Hepatocyte (in vitro differentiated cells): ENCODE measurements around the gene SLC25A4. TPM values are rescaled to one million over a fixed set of nuclear protein-coding genes. Genes with fewer than 3 reads are reported as not detected.

ENCODE experiments used
- DNase-seq: peaks from one replicate; pipeline ENCODE4 v3.0.0-alpha.2; 2016; ENCODE audit warnings: low spot score
- H2AFZ ChIP-seq: fragments of 200-600 bp; sonication (generic); 2 replicates; pipeline ENCODE4 v1.6.0; 2016; ENCODE audit warnings: antibody characterized with exemption, mild to moderate bottlenecking
- H3K27ac ChIP-seq: fragments of 200-600 bp; sonication (generic); 2 replicates; pipeline ENCODE4 v1.5.1; 2016; ENCODE audit warnings: mild to moderate bottlenecking
- H3K27me3 ChIP-seq: fragments of 200-600 bp; sonication (generic); 2 replicates; pipeline ENCODE4 v1.6.1; 2016
- H3K36me3 ChIP-seq: fragments of 200-600 bp; sonication (generic); replicated peaks from 2 replicates; pipeline ENCODE4 v1.5.1; 2016; ENCODE audit warnings: low read depth; ENCODE audit not compliant: insufficient read depth
- H3K4me1 ChIP-seq: fragments of 200-600 bp; sonication (generic); 2 replicates; pipeline ENCODE4 v1.5.1; 2016; ENCODE audit warnings: mild to moderate bottlenecking, moderate library complexity; ENCODE audit not compliant: insufficient read depth
- H3K4me2 ChIP-seq: fragments of 200-600 bp; sonication (generic); 2 replicates; pipeline ENCODE4 v1.6.0; 2016
- H3K4me3 ChIP-seq: fragments of 200-600 bp; sonication (generic); 2 replicates; pipeline ENCODE4 v1.5.1; 2016; ENCODE audit warnings: mild to moderate bottlenecking
- H3K79me2 ChIP-seq: fragments of 200-600 bp; sonication (generic); 2 replicates; pipeline ENCODE4 v1.6.0; 2017; ENCODE audit warnings: mild to moderate bottlenecking
- H3K9me2 ChIP-seq: fragments of 200-600 bp; sonication (generic); replicated peaks from 2 replicates; pipeline ENCODE4 v1.6.0; 2017; ENCODE audit warnings: mild to moderate bottlenecking; ENCODE audit not compliant: insufficient read depth
- H3K9me3 ChIP-seq: fragments of 200-600 bp; sonication (generic); 2 replicates; pipeline ENCODE4 v1.5.1; 2016; ENCODE audit warnings: low read depth, mild to moderate bottlenecking
- H4K20me1 ChIP-seq: fragments of 200-600 bp; sonication (generic); 2 replicates; pipeline ENCODE4 v1.6.0; 2016; ENCODE audit warnings: mild to moderate bottlenecking; ENCODE audit not compliant: insufficient read depth, poor library complexity, severe bottlenecking
- CTCF ChIP-seq: fragments of 200-600 bp; sonication (generic); IDR thresholded peaks from 2 replicates; pipeline ENCODE4 v1.5.1; 2016; ENCODE audit warnings: antibody characterized with exemption, mild to moderate bottlenecking; ENCODE audit not compliant: poor library complexity
- EZH2 ChIP-seq: fragments of 200-600 bp; sonication (generic); IDR thresholded peaks from 2 replicates; pipeline ENCODE4 v1.6.1; 2016; ENCODE audit warnings: antibody characterized with exemption, mild to moderate bottlenecking, borderline replicate concordance
- EZH2phosphoT487 ChIP-seq: fragments of 200-600 bp; sonication (generic); IDR thresholded peaks from one replicate; pipeline ENCODE4 v1.6.1; 2018; ENCODE audit warnings: antibody characterized with exemption, mild to moderate bottlenecking, low read depth, moderate library complexity; ENCODE audit not compliant: unreplicated experiment, severe bottlenecking
- WGBS: methylation state at CpG from one replicate; pipeline ENCODE4 v1.1.6; 2016; ENCODE audit warnings: low lambda C conversion rate; ENCODE audit errors: missing lambda C conversion rate; 5-methylcytosine and 5-hydroxymethylcytosine counted together
- polyA plus RNA-seq: library from polyadenylated mRNA; unstranded; fragments of >200 nt; fragmentation: Nextera tagmentation; extraction: Ambion mirVana; gene quantifications from 2 replicates; pipeline ENCODE4 v1.2.1, GENCODE V29; 2016
- total RNA-seq: library from RNA; depleted of rRNA; stranded (reverse); fragments of >200 nt; gene quantifications from 2 replicates; pipeline ENCODE4 v1.2.3, GENCODE V29; 2014

The SLC25A4 gene
- total and polyA plus RNA-seq, 2 experiments from 2014 or later, result 26.6 to 92.7 TPM

- no peaks in the 10 kb centered on the region for H3K9me3 ChIP-seq
- H3K4me3 ChIP-seq, result no peak overlapping the region
- H3K4me1 ChIP-seq, result no peaks in the 10 kb centered on the region
- H3K36me3 ChIP-seq, result no peaks in the 10 kb centered on the region
- peaks cover 7% of the 10 kb centered on the region for H3K79me2 ChIP-seq
- no peak overlapping the region for H3K27ac ChIP-seq
- no peak for DNase-seq
- H3K9me2 ChIP-seq, result no peaks in the 10 kb centered on the region
- no peaks in the 10 kb centered on the region for H4K20me1 ChIP-seq
- no peak for TF ChIP-seq EZH2
- 90% methylated on average over 13 of the region's 13 CpGs for WGBS
- no peak overlapping the region for H2AFZ ChIP-seq
- no peaks in the 10 kb centered on the region for H3K27me3 ChIP-seq
- no peak overlapping the region for H3K4me2 ChIP-seq
Observed at GRCh38 chr4:185145572-185145971, 2.5 kb downstream of the SLC25A4 start.

- no peak overlapping the region for H3K4me3 ChIP-seq
- no peak for TF ChIP-seq EZH2phosphoT487
- TF ChIP-seq EZH2, result no peak
- no peak for TF ChIP-seq CTCF
- no peaks in the 10 kb centered on the region for H3K9me2 ChIP-seq
- no peaks in the 10 kb centered on the region for H3K4me1 ChIP-seq
- no peak for DNase-seq
- no peak overlapping the region for H3K27ac ChIP-seq
- no peak overlapping the region for H3K4me2 ChIP-seq
- H2AFZ ChIP-seq, result no peak overlapping the region
- no peaks in the 10 kb centered on the region for H4K20me1 ChIP-seq
- H3K27me3 ChIP-seq, result no peaks in the 10 kb centered on the region
- H3K36me3 ChIP-seq, result no peaks in the 10 kb centered on the region
- no peaks in the 10 kb centered on the region for H3K9me3 ChIP-seq
- peaks cover 7% of the 10 kb centered on the region for H3K79me2 ChIP-seq
- 63% methylated on average over 12 of the region's 12 CpGs for WGBS
Observed at GRCh38 chr4:185149392-185149791, 6.3 kb downstream of the SLC25A4 start.

GRCh38 chr4:185151296-185151695 lies 8.2 kb downstream of the SLC25A4 start:
- no peaks in the 10 kb centered on the region for H3K36me3 ChIP-seq
- H2AFZ ChIP-seq, result no peak overlapping the region
- no peak overlapping the region for H3K4me3 ChIP-seq
- no peaks in the 10 kb centered on the region for H3K9me3 ChIP-seq
- H4K20me1 ChIP-seq, result no peaks in the 10 kb centered on the region
- H3K4me1 ChIP-seq, result no peaks in the 10 kb centered on the region
- no peaks in the 10 kb centered on the region for H3K27me3 ChIP-seq
- 96% methylated on average over 1 of the region's 1 CpG for WGBS
- no peak overlapping the region for H3K27ac ChIP-seq
- H3K79me2 ChIP-seq, result no peaks in the 10 kb centered on the region
- no peak overlapping the region for H3K4me2 ChIP-seq
- H3K9me2 ChIP-seq, result no peaks in the 10 kb centered on the region
- DNase-seq, result no peak
- TF ChIP-seq EZH2phosphoT487, result no peak
- no peak for TF ChIP-seq EZH2
- TF ChIP-seq CTCF, result no peak

GRCh38 chr4:185165605-185166063 lies 22.6 kb downstream of the SLC25A4 start:
- no peak for DNase-seq
- Histone ChIP-seq H3K4me3 (no peak overlapping the region), H4K20me1 (no peaks in the 10 kb centered on the region), H3K27ac (no peak overlapping the region), H3K36me3 (no peaks in the 10 kb centered on the region), H3K4me1 (no peaks in the 10 kb centered on the region), H2AFZ (no peak overlapping the region), H3K79me2 (no peaks in the 10 kb centered on the region), H3K9me3 (no peaks in the 10 kb centered on the region), H3K9me2 (no peaks in the 10 kb centered on the region), H3K4me2 (no peak overlapping the region), H3K27me3 (no peaks in the 10 kb centered on the region)
- TF ChIP-seq EZH2 (no peak), EZH2phosphoT487 (no peak), CTCF (no peak)
- 77% methylated on average over 2 of the region's 2 CpGs for WGBS
